Measurements from ENCODE around the gene OR2AT4. TPM values are rescaled to one million over a fixed set of nuclear protein-coding genes. Genes with fewer than 3 reads are reported as not detected.

The OR2AT4 gene
- total and polyA plus RNA-seq, 2 of the 8 experiments (the other 6 are each of a cell fraction or from before 2014, with no cell fraction given), result not detected

- H4K20me1 ChIP-seq (replicated peaks in 1 of 2; ENCODE audit: control insufficient read depth in 1 of 2, insufficient read depth in 2 of 2, low read length in 2 of 2), result peaks cover 0 to 2% of the 10 kb centered on the region in 2 experiments
- ChIA-PET POLR2A (ENCODE audit: partially characterized antibody) (interaction anchor here (0.7 kb wide), 1 partner anchor 60 kb away, joined by 3 read pairs; no protein-coding TSS in a partner anchor), CTCF (ENCODE audit: partially characterized antibody) (interaction anchor here (0.6 to 29.8 kb wide), 23 partner anchors 10 to 352 kb away, joined by 3 to 952 read pairs (median 5); partner anchors contain the start of genes SLCO2B1 and TPBGL)
- H3K9me3 ChIP-seq (ENCODE audit: insufficient read depth in 2 of 2, low read depth in 1 of 2, low read length in 1 of 2), result no peaks in the 10 kb centered on the region
- no peak overlapping the region for H3K14ac ChIP-seq (ENCODE audit: insufficient read length)
- no peak overlapping the region for H2BK12ac ChIP-seq (ENCODE audit: low read depth, low read length)
- H4K5ac ChIP-seq (ENCODE audit: insufficient read length, low read depth, low read length), result no peak overlapping the region
- H3K56ac ChIP-seq (replicated peaks; ENCODE audit: insufficient read length, low read depth, low read length), result no peak overlapping the region
- no peaks in the 10 kb centered on the region for H3K36me3 ChIP-seq (ENCODE audit: control insufficient read depth in 2 of 4, insufficient read depth in 4 of 4, low read length in 3 of 4)
- H2AFZ ChIP-seq (ENCODE audit: low read length), result no peak overlapping the region
- no peak overlapping the region for H3K9ac ChIP-seq (replicated peaks in 1 of 4; ENCODE audit: extremely low read depth in 1 of 4, low read depth in 3 of 4, low read length in 3 of 4)
- H3K4me2 ChIP-seq (ENCODE audit: insufficient read depth in 1 of 2, low read depth in 2 of 2, low read length in 2 of 2), result no peak overlapping the region
- H3K23ac ChIP-seq (ENCODE audit: insufficient read length), result no peak overlapping the region
- H2BK20ac ChIP-seq (ENCODE audit: low read length), result no peak overlapping the region
- WGBS, 2 experiments (ENCODE audit: extremely low coverage in 1 of 2, insufficient coverage in 1 of 2, insufficient read length in 1 of 2, insufficient replicate concordance in 2 of 2, low coverage in 1 of 2, low lambda C conversion rate in 2 of 2, missing lambda C conversion rate in 1 of 2), result 100% methylated on average over 1 of the region's 3 CpGs; no CpG with 5 or more reads in 1 of the 2 experiments
- no peak overlapping the region for H3K18ac ChIP-seq (ENCODE audit: extremely low read depth, low read length)
- no peak for FAIRE-seq
- no peak overlapping the region for H3K4ac ChIP-seq (replicated peaks; ENCODE audit: insufficient read length, low read depth, low read length)
- TF ChIP-seq CHD1 (IDR thresholded peaks at IDR 0.05; ENCODE audit: low read depth, low read length) (no peak), TAF1 (IDR thresholded peaks at IDR 0.05; ENCODE audit: low read depth, low read length) (no peak), BCL11A (IDR thresholded peaks at IDR 0.05; ENCODE audit: low read depth in 2 of 2, low read length in 2 of 2) (no peak), BRCA1 (IDR thresholded peaks at IDR 0.05; ENCODE audit: low read depth, low read length) (no peak), SIRT6 (IDR thresholded peaks at IDR 0.05; ENCODE audit: low read length) (no peak), POLR2A (IDR thresholded peaks at IDR 0.05; ENCODE audit: control extremely low read depth in 1 of 2, low read depth in 2 of 2, low read length in 2 of 2) (no peak), SP2 (IDR thresholded peaks at IDR 0.05; ENCODE audit: low read length) (no peak), SAP30 (IDR thresholded peaks at IDR 0.05; ENCODE audit: insufficient read depth, insufficient replicate concordance, low read length) (no peak), SIN3A (conservative IDR thresholded peaks at IDR 0.05 in 1 of 2, IDR thresholded peaks at IDR 0.05 in 1 of 2; ENCODE audit: low read depth in 1 of 2, low read length in 2 of 2) (no peak), JUND (IDR thresholded peaks at IDR 0.05; ENCODE audit: low read length) (no peak), RNF2 (IDR thresholded peaks at IDR 0.05; ENCODE audit: borderline replicate concordance, low read depth, low read length, missing control alignments, poor library complexity, severe bottlenecking) (no peak), PHF8 (conservative IDR thresholded peaks at IDR 0.05; ENCODE audit: low read depth, low read length) (no peak)
- TF ChIP-seq, protein P1, sequence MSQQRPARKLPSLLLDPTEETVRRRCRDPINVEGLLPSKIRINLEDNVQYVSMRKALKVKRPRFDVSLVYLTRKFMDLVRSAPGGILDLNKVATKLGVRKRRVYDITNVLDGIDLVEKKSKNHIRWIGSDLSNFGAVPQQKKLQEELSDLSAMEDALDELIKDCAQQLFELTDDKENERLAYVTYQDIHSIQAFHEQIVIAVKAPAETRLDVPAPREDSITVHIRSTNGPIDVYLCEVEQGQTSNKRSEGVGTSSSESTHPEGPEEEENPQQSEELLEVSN (IDR thresholded peaks at IDR 0.05), result no peak
- no peaks in the 10 kb centered on the region for H3K23me2 ChIP-seq (ENCODE audit: low read depth, low read length)
- H2AK5ac ChIP-seq (ENCODE audit: low read depth, low read length), result no peak overlapping the region
- no peak overlapping the region for H2BK5ac ChIP-seq (ENCODE audit: low read depth, low read length)
- H2BK15ac ChIP-seq (ENCODE audit: low read length), result no peak overlapping the region
- H4K91ac ChIP-seq (replicated peaks; ENCODE audit: insufficient read length, low read length), result no peak overlapping the region
- H3K27me3 ChIP-seq (replicated peaks in 1 of 4; ENCODE audit: control insufficient read depth in 3 of 4, extremely low read depth in 1 of 4, insufficient read depth in 3 of 4, low read length in 3 of 4), result no peaks in the 10 kb centered on the region
- no peaks in the 10 kb centered on the region for H3K79me1 ChIP-seq (ENCODE audit: low read depth, low read length)
- no peak overlapping the region for H3K27ac ChIP-seq (ENCODE audit: low read depth, low read length)
- no peak overlapping the region for H4K8ac ChIP-seq (ENCODE audit: extremely low read depth, insufficient read depth, low read length)
- no peak overlapping the region for H2BK120ac ChIP-seq (replicated peaks; ENCODE audit: low read depth, low read length)
- H3K4me1 ChIP-seq (replicated peaks in 1 of 4; ENCODE audit: control insufficient read depth in 3 of 4, insufficient read depth in 4 of 4, low read length in 3 of 4), result no peaks in the 10 kb centered on the region
- no peaks in the 10 kb centered on the region for H3K79me2 ChIP-seq (ENCODE audit: control insufficient read depth in 1 of 2, insufficient read depth in 2 of 2, low read length in 2 of 2)
- no peak for DNase-seq (ENCODE audit: low read depth in 1 of 2, low spot score in 2 of 2)
- no peak overlapping the region for H3K4me3 ChIP-seq (ENCODE audit: extremely low read depth in 1 of 4, insufficient read depth in 2 of 4, low read depth in 3 of 4, low read length in 4 of 4)
These were observed 48.0 kb upstream of the OR2AT4 start for GRCh38 chr11:75144716-75145014.
